BJ (cell line): Measurements from ENCODE around the gene OTOF. TPM values are rescaled to one million over a fixed set of nuclear protein-coding genes. Genes with fewer than 3 reads are reported as not detected.

Experiments
- CTCF ChIA-PET: fragments of 350-600 bp; formaldehyde crosslinking; extraction: SDS; loops from one replicate; lab custom pipeline; 2021; ENCODE audit warnings: antibody characterized with exemption, inconsistent platforms; lab: Yijun Ruan, JAX
- POLR2A ChIA-PET: fragments of 300-600 bp; sonication (Branson Sonifier 250); formaldehyde crosslinking; extraction: SDS; loops from one replicate; lab custom pipeline; 2021; ENCODE audit warnings: antibody characterized with exemption; lab: Charles Lee
- DNase-seq: peaks from one replicate; pipeline ENCODE4 v3.0.0-alpha.2; 2011; ENCODE audit warnings: low read depth
- H3K27me3 ChIP-seq: 2 replicates; pipeline ENCODE4 v1.6.0; 2011; ENCODE audit warnings: low read length; ENCODE audit not compliant: control insufficient read depth, insufficient read depth
- H3K36me3 ChIP-seq: 2 replicates; pipeline ENCODE4 v1.5.1; 2011; ENCODE audit warnings: low read length; ENCODE audit not compliant: control insufficient read depth, insufficient read depth
- H3K4me3 ChIP-seq: 2 replicates; pipeline ENCODE4 v1.5.1; 2011; ENCODE audit warnings: low read depth, mild to moderate bottlenecking, control low read depth, low read length
- CTCF ChIP-seq: IDR thresholded peaks from 2 replicates; pipeline ENCODE4 v1.5.1; 2011; ENCODE audit warnings: low read depth, mild to moderate bottlenecking, control low read depth, inconsistent platforms, low read length, moderate library complexity; ENCODE audit not compliant: insufficient read depth
- polyA plus RNA-seq: library from polyadenylated mRNA; depleted of rRNA; stranded (reverse); fragments of >200 nt; gene quantifications from 2 replicates; pipeline ENCODE4 v1.2.3, GENCODE V29; 2011

OTOF gene
- polyA plus RNA-seq, 1 experiment = 0.16 TPM

GRCh38 chr2:26432859-26433258 lies 45.1 kb downstream of the OTOF start:
- Histone ChIP-seq H3K36me3 (no peaks in the 10 kb centered on the region), H3K27me3 (peaks cover 5% of the 10 kb centered on the region; the same call in 1 of the 2 replicates), H3K4me3 (no peak overlapping the region)
- DNase-seq = no peak
- ChIA-PET CTCF (interaction anchor here (1.3 kb wide), 1 partner anchor 10 kb away, joined by 4 read pairs; no protein-coding TSS in a partner anchor), POLR2A (no interaction called here)
- no peak for TF ChIP-seq CTCF

GRCh38 chr2:26432363-26432762 lies 45.6 kb downstream of the OTOF start:
- peaks cover 5% of the 10 kb centered on the region; the same call in 1 of the 2 replicates for H3K27me3 ChIP-seq
- no peak for DNase-seq
- no peak overlapping the region for H3K4me3 ChIP-seq
- no peak for TF ChIP-seq CTCF
- CTCF ChIA-PET = no interaction called here
- POLR2A ChIA-PET = no interaction called here
- no peaks in the 10 kb centered on the region for H3K36me3 ChIP-seq

GRCh38 chr2:26430826-26431225 lies 47.1 kb downstream of the OTOF start:
- CTCF ChIA-PET = interaction anchor here (1.0 kb wide), 1 partner anchor 11 kb away, joined by 3 read pairs; no protein-coding TSS in a partner anchor
- no peaks in the 10 kb centered on the region for H3K36me3 ChIP-seq
- no peak for TF ChIP-seq CTCF

GRCh38 chr2:26429779-26430578 lies 47.9 kb downstream of the OTOF start:
- Histone ChIP-seq H3K4me3 (no peak overlapping the region), H3K36me3 (no peaks in the 10 kb centered on the region), H3K27me3 (peaks cover 3% of the 10 kb centered on the region; the same call in 1 of the 2 replicates)
- ChIA-PET CTCF (interaction anchor here (0.8 kb wide), 1 partner anchor 14 kb away, joined by 3 read pairs; no protein-coding TSS in a partner anchor), POLR2A (no interaction called here)
- no peak for DNase-seq
- no peak for TF ChIP-seq CTCF

More at GRCh38 chr2:26430826-26431225, 47.1 kb downstream of the OTOF start:
- no peak for DNase-seq
- Histone ChIP-seq H3K4me3 (no peak overlapping the region), H3K27me3 (peaks cover 3% of the 10 kb centered on the region; the same call in 1 of the 2 replicates)
- POLR2A ChIA-PET = no interaction called here

- Histone ChIP-seq H3K36me3 (no peaks in the 10 kb centered on the region), H3K27me3 (peaks cover 3% of the 10 kb centered on the region; the same call in 1 of the 2 replicates), H3K4me3 (no peak overlapping the region)
- ChIA-PET POLR2A (no interaction called here), CTCF (interaction anchor here (0.8 kb wide), 1 partner anchor 15 kb away, joined by 3 read pairs; no protein-coding TSS in a partner anchor)
- TF ChIP-seq CTCF = no peak
- no peak for DNase-seq
These were observed 49.1 kb downstream of the OTOF start for GRCh38 chr2:26428846-26429245.
